NCI-H1048 (cell line): Measurements from ENCODE around the gene TACC2.
A peak's percentile ranks its signal among the peaks of the same experiment; 100 is the strongest.

ENCODE experiments used
- DNase-seq: peaks from one replicate; lab custom pipeline; 2025; lab: John Stamatoyannopoulos, UW

Gene TACC2

DNA sequence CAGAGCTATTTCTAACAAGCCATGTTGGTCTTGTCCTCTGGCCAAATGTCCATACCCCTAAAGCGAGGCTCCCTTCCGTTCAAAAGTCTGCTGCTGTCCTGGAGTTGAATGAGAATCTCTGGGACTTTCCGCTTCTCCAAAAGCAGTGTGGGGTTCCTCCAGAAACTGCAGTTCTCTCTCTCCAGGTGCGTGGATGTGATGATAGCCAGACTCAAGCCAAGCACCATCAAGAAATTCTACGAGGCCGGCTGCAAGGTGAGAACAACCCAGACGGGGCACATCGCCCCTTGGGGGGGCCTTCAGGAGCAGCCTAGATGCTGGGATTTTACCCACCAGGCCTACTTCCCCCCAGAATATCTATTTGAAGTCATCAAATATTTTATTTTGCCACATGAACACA lies 308.6 kb downstream of the TACC2 start:
- no peak for DNase-seq

DNA sequence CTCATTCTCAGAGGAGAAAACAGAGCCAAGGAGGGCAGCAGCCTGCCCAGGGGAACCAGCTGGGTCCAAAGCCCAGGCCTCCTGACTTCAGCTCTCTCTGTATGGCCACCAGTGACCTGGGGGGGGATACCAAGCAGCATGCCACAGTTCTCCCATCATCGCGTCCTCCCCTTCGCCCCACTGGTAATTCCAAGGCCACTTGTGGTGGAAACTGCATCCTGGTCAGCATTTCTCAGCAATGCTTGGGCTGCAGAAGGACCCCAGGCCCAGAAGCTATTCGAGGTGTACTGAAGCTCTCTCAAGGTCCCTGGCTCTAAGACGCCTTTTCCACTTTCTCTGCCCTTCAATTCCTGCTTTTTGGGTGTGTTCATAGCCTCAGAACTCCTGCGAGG lies 309.2 kb downstream of the TACC2 start:
- no peak for DNase-seq

DNA sequence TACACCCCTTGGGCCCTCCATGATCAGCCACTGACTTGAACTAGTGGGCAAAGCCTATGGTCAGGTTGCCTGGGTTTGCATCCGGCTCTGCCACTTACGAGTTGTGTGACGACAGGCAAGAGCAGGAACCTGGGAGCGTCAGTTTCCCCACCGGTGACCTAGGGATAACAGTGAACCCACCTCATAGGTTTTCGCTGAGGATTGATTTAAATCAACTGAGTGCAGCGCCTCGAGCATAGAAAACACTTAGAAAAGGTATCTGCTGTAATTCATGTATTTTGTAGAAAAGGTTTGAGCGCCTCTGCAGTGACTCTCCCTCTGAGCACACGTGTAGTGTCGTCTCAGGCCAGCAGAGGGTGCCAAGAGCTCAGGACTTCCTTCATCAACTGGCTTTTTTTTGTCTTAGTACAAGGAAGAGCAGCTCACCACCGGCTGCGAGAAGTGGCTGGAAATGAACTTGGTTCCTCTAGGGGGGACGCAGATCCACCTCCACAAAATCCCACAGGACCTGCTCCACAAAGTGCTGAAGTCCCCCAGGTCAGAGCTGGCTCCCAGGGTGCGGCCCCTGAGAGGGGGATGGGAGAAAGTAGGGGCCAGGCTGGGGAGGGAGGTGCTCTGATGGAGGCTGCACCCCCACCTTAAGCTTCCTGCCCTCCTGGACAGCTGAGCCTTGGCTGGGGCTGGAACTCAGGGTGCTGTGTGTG lies 309.8 kb downstream of the TACC2 start:
- peak; percentile 13 for DNase-seq

DNA sequence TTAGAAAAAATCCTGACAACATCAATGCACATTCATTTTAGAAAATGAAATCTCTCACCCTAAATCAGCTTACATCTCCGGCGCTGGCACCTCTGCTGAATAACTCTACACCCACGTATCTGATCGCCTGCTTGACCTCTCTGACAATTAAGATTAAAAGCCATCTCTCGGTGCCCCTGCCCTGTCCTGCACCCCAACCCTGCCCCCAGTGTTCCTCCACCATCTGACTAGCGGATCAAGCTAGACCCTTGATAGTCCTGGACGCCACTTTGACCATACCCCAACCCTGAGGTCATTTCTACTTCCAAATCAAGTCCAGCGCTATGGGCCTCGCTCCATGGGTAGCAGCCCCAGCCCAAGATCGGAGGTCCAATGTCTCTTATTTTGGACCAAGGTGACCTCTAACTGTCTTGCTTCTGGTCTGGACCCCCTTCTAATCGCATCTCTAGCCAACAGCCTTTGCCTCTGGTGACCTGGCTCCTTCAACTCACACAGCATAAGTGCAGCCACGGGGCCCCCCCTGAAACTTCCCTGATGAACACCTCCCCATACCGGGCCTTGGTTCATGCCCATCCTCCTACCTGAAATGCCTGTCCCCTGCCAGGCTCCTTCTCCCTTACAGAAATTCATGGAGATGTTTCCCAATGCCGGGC lies 310.6 kb downstream of the TACC2 start:
- no peak for DNase-seq

DNA sequence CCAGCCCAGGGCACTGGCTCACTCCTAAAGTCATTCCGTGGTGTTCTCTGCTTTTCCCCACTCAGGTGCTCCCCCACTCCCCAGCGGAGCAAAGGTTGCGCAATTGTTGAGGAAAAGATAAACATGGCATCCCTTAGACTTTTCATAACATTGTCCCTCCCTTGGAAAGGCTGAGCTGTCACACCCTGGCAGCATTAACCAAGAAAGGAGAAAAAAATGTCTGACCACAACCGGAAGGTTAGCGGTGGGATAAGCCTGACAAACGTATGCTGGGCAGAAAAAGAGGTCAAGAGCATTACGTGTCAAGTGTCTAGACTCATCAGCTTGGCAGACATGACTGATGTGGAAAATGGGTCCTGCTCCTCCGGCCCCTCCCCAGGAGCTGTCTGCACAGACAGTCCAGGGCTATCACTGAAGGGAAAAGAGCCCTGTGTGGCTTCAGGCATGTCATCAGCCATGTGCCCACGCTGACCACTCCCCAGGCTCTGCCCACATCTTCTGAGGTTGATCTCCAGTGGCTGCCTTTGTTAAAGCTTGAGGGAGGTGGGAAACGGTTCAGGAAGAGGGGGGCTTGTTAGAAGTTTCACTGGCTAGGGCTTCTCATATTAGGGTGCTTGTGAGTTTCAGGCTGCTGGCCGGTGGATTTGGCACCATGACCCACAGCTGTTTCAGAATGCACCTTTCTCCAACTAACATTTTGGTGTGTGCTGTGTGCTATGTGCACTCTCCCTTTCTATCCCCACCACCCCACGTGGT lies 312.3 kb downstream of the TACC2 start:
- DNase-seq, result no peak

DNA sequence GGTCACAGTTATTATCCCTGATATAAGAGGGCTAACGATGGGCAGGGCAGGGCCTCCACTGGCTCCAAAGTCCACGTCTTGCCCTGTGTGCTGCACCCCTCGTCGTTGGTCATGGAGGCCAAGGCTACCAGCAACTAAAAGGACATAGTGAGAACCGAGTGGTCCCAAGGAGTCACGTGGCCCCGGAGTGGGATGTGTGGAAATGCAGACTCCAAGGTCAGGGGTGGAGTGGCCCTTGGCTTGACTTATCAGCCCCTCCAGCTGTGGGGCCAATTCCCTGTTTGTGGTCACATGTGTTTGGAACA lies 312.8 kb downstream of the TACC2 start:
- DNase-seq, result no peak

DNA sequence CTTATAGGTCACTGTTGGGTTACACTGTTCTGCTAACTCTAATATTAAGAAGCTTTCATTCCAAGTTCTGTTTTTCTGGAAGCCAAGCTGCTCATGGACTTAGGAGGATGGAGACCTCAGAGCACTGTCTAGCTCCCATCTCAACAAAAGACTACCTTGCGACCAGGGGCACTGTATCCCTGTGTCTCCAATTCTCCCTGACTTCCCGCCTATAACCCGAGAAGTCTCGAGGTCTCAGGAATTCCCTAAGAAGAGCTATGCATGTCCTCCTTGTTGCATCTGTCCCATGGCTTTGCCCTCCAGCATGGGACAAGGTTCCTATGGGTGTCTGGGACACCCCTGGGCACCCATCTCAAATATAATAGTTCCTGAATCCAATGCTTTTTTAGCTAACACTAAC lies 313.4 kb downstream of the TACC2 start:
- DNase-seq, result no peak

DNA sequence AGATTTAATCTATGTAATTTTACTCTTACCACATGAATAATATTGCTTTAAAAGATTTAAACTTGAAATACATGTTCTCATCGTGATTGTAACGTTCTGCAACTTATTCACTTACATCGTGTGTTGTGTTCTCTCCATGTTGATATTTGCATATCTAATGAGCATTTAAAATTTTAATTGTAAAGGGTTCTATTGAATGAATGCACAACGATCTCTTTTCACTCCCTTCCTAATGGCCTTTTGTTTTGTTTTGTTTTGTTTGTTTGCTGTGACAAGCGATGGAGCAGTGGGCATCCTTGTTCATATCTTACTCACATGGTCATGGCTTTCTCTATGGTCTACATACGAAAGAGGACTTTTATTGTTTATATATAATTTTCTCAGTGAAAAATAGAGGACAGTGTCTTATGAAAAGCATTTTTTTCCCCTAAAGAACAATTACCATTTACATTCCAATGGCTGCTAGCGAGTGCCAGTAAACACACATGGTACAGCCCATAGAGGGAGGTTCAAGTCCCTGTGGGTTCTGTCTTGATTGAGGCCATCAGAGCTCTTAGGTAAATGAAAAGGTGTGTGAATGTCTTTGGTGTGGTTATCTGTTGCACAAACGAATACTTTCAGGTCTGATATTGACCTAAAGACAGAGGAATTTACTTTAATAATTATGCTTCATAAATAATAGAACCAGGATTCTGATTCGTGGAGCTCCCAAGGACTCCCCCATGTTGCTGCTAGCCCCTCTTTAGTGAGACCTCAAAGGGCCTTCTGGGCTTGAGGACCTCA lies 314.5 kb downstream of the TACC2 start:
- no peak for DNase-seq
